Upper lobe of left lung (tissue), 4 donors: Measurements from ENCODE around the gene HAPLN1.

Experiments
- CTCF ChIP-seq, 6 experiments: fragments of 450-650 bp in 4 of 6; fragments of 200-600 bp in 2 of 6; sonication (generic) in 2 of 6; IDR thresholded peaks; one replicate each; pipeline ENCODE4 v1.5.1; 2016 to 2019; ENCODE audit warnings: antibody characterized with exemption in 6 of 6
- EP300 ChIP-seq, 4 donors: sonication (generic); formaldehyde crosslinking; IDR thresholded peaks; one replicate each; pipeline ENCODE4 v1.5.1; 2017; ENCODE audit warnings: antibody characterized with exemption in 4 of 4, control low read depth in 2 of 4
- POLR2A ChIP-seq, 4 donors: fragments of 450-650 bp; IDR thresholded peaks; one replicate each; pipeline ENCODE4 v1.5.1; 2016 to 2017; ENCODE audit warnings: antibody characterized with exemption in 4 of 4, mild to moderate bottlenecking in 2 of 4
- POLR2AphosphoS5 ChIP-seq, 2 donors: sonication (generic); formaldehyde crosslinking; IDR thresholded peaks; one replicate each; pipeline ENCODE4 v1.5.1; 2017; ENCODE audit warnings: antibody characterized with exemption in 2 of 2

GRCh38 chr5:83752700-83753099, 32.0 kb upstream of the HAPLN1 start:
- no peak for TF ChIP-seq CTCF (IDR thresholded peaks at IDR 0.05)
- no peak for TF ChIP-seq EP300 (IDR thresholded peaks at IDR 0.05)
- TF ChIP-seq POLR2A (IDR thresholded peaks at IDR 0.05) = no peak
- TF ChIP-seq POLR2AphosphoS5 (IDR thresholded peaks at IDR 0.05) = no peak
